ENCODE results near the gene COL15A1. TPM values are rescaled to one million over a fixed set of nuclear protein-coding genes. Genes with fewer than 3 reads are reported as not detected.

The COL15A1 gene
- total and polyA plus RNA-seq, 4 donors, result 21.4 to 94.4 (median 57.3) TPM

DNA sequence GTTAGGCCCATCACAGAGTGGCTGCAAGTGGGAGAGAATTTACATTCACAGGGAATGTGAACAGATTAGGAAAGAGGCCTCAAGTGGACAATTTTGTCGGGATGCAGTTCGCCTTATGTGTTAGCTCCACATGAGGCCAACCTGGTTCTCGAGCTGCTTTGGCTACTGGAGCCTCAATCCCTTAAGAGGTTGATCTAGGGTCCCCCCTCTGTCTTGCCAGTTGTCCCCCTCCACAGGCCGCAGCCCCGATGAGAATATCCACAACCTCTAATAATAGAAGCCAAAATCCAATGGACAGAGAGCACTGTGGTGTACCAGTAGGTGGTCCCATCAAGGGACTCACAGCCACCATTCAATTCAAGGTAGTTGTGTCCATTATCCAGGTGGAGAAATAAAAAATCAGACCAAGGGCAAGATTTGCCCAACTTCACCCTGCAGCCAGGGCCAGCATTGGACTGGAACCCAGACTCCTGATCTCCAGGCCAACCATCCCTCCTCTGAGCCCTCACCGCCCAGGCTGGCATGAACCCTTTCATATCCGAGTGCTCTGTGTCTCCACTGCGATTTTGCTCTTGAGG is 1.7 kb upstream of the COL15A1 start:
- no peak for DNase-seq (ENCODE audit: low read depth in 4 of 6, low spot score in 6 of 6)
- Histone ChIP-seq H3K9me3 (ENCODE audit: control insufficient read depth, insufficient read depth, low read length) (no peaks in the 10 kb centered on the region), H3K36me3 (ENCODE audit: control insufficient read depth, insufficient read depth, low read length) (no peaks in the 10 kb centered on the region), H3K4me3 (ENCODE audit: low read depth, low read length) (no peak overlapping the region), H3K27ac (ENCODE audit: low read depth, low read length) (no peak overlapping the region), H3K27me3 (ENCODE audit: control insufficient read depth, insufficient read depth, low read length) (peaks cover 42% of the 10 kb centered on the region), H3K4me1 (ENCODE audit: control insufficient read depth, insufficient read depth, low read length) (peaks cover 14% of the 10 kb centered on the region)
- 74% methylated on average over 5 of the region's 8 CpGs for WGBS (ENCODE audit: insufficient coverage)

GRCh38 chr9:98942906-98943681 is 613 bp upstream of the COL15A1 start:
- H3K36me3 ChIP-seq (ENCODE audit: control insufficient read depth, insufficient read depth, low read length), result no peaks in the 10 kb centered on the region
- H3K4me1 ChIP-seq (ENCODE audit: control insufficient read depth, insufficient read depth, low read length), result peaks cover 14% of the 10 kb centered on the region
- no peak overlapping the region for H3K27ac ChIP-seq (ENCODE audit: low read depth, low read length)
- DNase-seq (ENCODE audit: low read depth in 4 of 6, low spot score in 6 of 6), result peak in 1 of 6 donors; percentile 27
- H3K4me3 ChIP-seq (ENCODE audit: low read depth, low read length), result peak overlapping the region; percentile 76
- H3K27me3 ChIP-seq (ENCODE audit: control insufficient read depth, insufficient read depth, low read length), result peaks cover 42% of the 10 kb centered on the region
- 45% methylated on average over 12 of the region's 15 CpGs for WGBS (ENCODE audit: insufficient coverage)
- H3K9me3 ChIP-seq (ENCODE audit: control insufficient read depth, insufficient read depth, low read length), result no peaks in the 10 kb centered on the region

DNA sequence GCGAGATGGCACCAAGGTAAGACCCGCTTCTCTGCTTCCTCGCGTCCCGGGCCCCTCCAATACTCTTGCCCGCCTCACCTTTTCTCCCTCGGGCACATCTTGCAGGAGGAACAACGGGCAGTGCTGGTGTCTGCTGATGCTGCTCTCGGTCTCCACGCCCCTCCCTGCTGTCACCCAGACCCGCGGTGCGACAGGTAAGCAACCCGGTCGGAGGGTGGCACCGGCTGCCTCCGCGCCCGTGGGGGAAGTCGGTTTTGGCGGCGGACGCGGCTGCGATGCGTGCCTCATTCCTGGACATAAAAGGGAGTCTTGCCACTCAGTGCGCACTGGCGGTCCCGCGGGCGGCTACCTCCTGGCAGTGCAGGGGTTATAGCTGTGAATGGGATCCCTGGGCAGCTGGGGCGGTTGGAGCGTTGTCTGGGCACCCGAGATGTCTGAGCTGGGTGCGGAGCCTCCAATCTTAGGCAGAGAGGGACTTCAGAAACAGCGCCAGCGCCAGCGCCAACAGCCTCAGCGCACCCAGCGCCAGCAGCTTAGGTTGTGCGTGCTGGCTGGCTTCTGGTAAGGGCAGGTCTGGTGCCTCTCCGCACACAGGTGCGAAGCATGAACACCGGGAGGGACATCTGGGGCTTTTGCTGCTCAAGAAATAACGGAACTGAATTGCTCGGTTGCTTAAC is 488 bp downstream of the COL15A1 start:
- Histone ChIP-seq H3K4me1 (ENCODE audit: control insufficient read depth, insufficient read depth, low read length) (peaks cover 14% of the 10 kb centered on the region), H3K9me3 (ENCODE audit: control insufficient read depth, insufficient read depth, low read length) (no peaks in the 10 kb centered on the region), H3K27me3 (ENCODE audit: control insufficient read depth, insufficient read depth, low read length) (peaks cover 42% of the 10 kb centered on the region), H3K36me3 (ENCODE audit: control insufficient read depth, insufficient read depth, low read length) (no peaks in the 10 kb centered on the region), H3K4me3 (ENCODE audit: low read depth, low read length) (peak overlapping the region; percentile 76), H3K27ac (ENCODE audit: low read depth, low read length) (no peak overlapping the region)
- DNase-seq (ENCODE audit: low read depth in 4 of 6, low spot score in 6 of 6), result peak in 2 of 6 donors; percentile 66 to 72
- under 1% methylated on average over 46 of the region's 46 CpGs for WGBS (ENCODE audit: insufficient coverage)

DNA sequence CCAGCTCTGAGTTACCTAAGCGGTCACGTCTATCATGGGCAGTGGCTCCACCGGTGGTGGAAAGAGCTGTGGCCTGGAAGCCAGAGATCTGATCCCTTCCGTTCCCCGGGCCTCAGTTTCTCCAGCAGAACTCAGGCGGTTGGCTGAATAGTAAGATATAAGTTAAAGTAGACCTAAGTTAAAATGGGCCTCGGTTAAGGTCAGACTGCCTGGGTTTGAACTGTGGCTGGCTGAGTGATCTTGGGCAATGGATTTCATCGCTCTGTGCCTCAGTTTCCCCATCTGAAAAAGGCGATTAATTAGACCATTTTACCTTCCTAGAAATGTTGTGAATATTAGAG is 997 bp downstream of the COL15A1 start:
- Histone ChIP-seq H3K27ac (ENCODE audit: low read depth, low read length) (no peak overlapping the region), H3K4me3 (ENCODE audit: low read depth, low read length) (peak overlapping the region; percentile 76), H3K9me3 (ENCODE audit: control insufficient read depth, insufficient read depth, low read length) (no peaks in the 10 kb centered on the region), H3K27me3 (ENCODE audit: control insufficient read depth, insufficient read depth, low read length) (peaks cover 42% of the 10 kb centered on the region), H3K36me3 (ENCODE audit: control insufficient read depth, insufficient read depth, low read length) (no peaks in the 10 kb centered on the region), H3K4me1 (ENCODE audit: control insufficient read depth, insufficient read depth, low read length) (peaks cover 14% of the 10 kb centered on the region)
- 41% methylated on average over 7 of the region's 9 CpGs for WGBS (ENCODE audit: insufficient coverage)
- no peak for DNase-seq (ENCODE audit: low read depth in 4 of 6, low spot score in 6 of 6)

GRCh38 chr9:98949565-98949964 is 5.9 kb downstream of the COL15A1 start:
- peaks cover 2% of the 10 kb centered on the region for H3K9me3 ChIP-seq (ENCODE audit: control insufficient read depth, insufficient read depth, low read length)
- H3K4me1 ChIP-seq (ENCODE audit: control insufficient read depth, insufficient read depth, low read length), result peaks cover 3% of the 10 kb centered on the region
- no peaks in the 10 kb centered on the region for H3K36me3 ChIP-seq (ENCODE audit: control insufficient read depth, insufficient read depth, low read length)
- DNase-seq (ENCODE audit: low read depth in 4 of 6, low spot score in 6 of 6), result no peak
- no peak overlapping the region for H3K27ac ChIP-seq (ENCODE audit: low read depth, low read length)
- H3K27me3 ChIP-seq (ENCODE audit: control insufficient read depth, insufficient read depth, low read length), result peaks cover 20% of the 10 kb centered on the region
- H3K4me3 ChIP-seq (ENCODE audit: low read depth, low read length), result no peak overlapping the region

- Histone ChIP-seq H3K36me3 (ENCODE audit: control insufficient read depth, insufficient read depth, low read length) (no peaks in the 10 kb centered on the region), H3K27me3 (ENCODE audit: control insufficient read depth, insufficient read depth, low read length) (peaks cover 14% of the 10 kb centered on the region), H3K9me3 (ENCODE audit: control insufficient read depth, insufficient read depth, low read length) (peaks cover 2% of the 10 kb centered on the region), H3K4me3 (ENCODE audit: low read depth, low read length) (no peak overlapping the region), H3K4me1 (ENCODE audit: control insufficient read depth, insufficient read depth, low read length) (no peaks in the 10 kb centered on the region), H3K27ac (ENCODE audit: low read depth, low read length) (no peak overlapping the region)
- no CpG with 5 or more reads among the region's 1 CpG for WGBS (ENCODE audit: insufficient coverage)
- no peak for DNase-seq (ENCODE audit: low read depth in 4 of 6, low spot score in 6 of 6)
These were observed 6.6 kb downstream of the COL15A1 start for GRCh38 chr9:98950262-98950661.

GRCh38 chr9:98951967-98952366 is 8.3 kb downstream of the COL15A1 start:
- peaks cover 3% of the 10 kb centered on the region for H3K9me3 ChIP-seq (ENCODE audit: control insufficient read depth, insufficient read depth, low read length)
- H3K4me1 ChIP-seq (ENCODE audit: control insufficient read depth, insufficient read depth, low read length), result no peaks in the 10 kb centered on the region
- H3K27me3 ChIP-seq (ENCODE audit: control insufficient read depth, insufficient read depth, low read length), result no peaks in the 10 kb centered on the region
- H3K36me3 ChIP-seq (ENCODE audit: control insufficient read depth, insufficient read depth, low read length), result no peaks in the 10 kb centered on the region
- no peak overlapping the region for H3K27ac ChIP-seq (ENCODE audit: low read depth, low read length)
- no CpG with 5 or more reads among the region's 1 CpG for WGBS (ENCODE audit: insufficient coverage)
- DNase-seq (ENCODE audit: low read depth in 4 of 6, low spot score in 6 of 6), result no peak
- H3K4me3 ChIP-seq (ENCODE audit: low read depth, low read length), result no peak overlapping the region

- no peaks in the 10 kb centered on the region for H3K36me3 ChIP-seq (ENCODE audit: control insufficient read depth, insufficient read depth, low read length)
- H3K27me3 ChIP-seq (ENCODE audit: control insufficient read depth, insufficient read depth, low read length), result no peaks in the 10 kb centered on the region
- peaks cover 5% of the 10 kb centered on the region for H3K4me1 ChIP-seq (ENCODE audit: control insufficient read depth, insufficient read depth, low read length)
- 100% methylated on average over 2 of the region's 2 CpGs for WGBS (ENCODE audit: insufficient coverage)
- H3K27ac ChIP-seq (ENCODE audit: low read depth, low read length), result no peak overlapping the region
- no peak overlapping the region for H3K4me3 ChIP-seq (ENCODE audit: low read depth, low read length)
- peaks cover 5% of the 10 kb centered on the region for H3K9me3 ChIP-seq (ENCODE audit: control insufficient read depth, insufficient read depth, low read length)
- DNase-seq (ENCODE audit: low read depth in 4 of 6, low spot score in 6 of 6), result no peak
These were observed 10.0 kb downstream of the COL15A1 start for GRCh38 chr9:98953581-98954243.

DNA sequence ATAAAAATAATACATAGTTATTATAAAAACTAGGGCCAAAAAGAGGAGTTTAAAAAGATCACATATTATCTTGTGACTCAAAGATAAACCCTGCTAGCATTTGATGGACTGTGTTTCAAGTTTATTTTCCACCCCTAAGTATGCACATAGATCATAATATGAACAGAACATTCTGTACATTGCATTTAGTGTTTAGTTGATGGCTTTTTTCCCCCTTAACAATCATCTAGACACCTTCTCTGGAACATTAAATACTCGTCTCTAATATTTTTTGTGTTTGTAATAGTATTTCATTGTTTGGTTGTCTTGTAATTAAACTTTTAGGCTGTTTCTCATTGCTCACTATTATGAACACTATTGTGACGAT is 10.5 kb downstream of the COL15A1 start:
- no CpG with 5 or more reads among the region's 2 CpGs for WGBS (ENCODE audit: insufficient coverage)

More for the DNA sequence above, 10.5 kb downstream of the COL15A1 start:
- no peak overlapping the region for H3K4me3 ChIP-seq (ENCODE audit: low read depth, low read length)
- no peaks in the 10 kb centered on the region for H3K27me3 ChIP-seq (ENCODE audit: control insufficient read depth, insufficient read depth, low read length)
- no peaks in the 10 kb centered on the region for H3K36me3 ChIP-seq (ENCODE audit: control insufficient read depth, insufficient read depth, low read length)
- H3K9me3 ChIP-seq (ENCODE audit: control insufficient read depth, insufficient read depth, low read length), result peaks cover 5% of the 10 kb centered on the region
- DNase-seq (ENCODE audit: low read depth in 4 of 6, low spot score in 6 of 6), result no peak
- H3K4me1 ChIP-seq (ENCODE audit: control insufficient read depth, insufficient read depth, low read length), result peaks cover 5% of the 10 kb centered on the region
- H3K27ac ChIP-seq (ENCODE audit: low read depth, low read length), result no peak overlapping the region
